Ectodermal cell (in vitro differentiated cells): Measurements from ENCODE around the gene CCDC120.

Source experiments
- H3K27ac ChIP-seq: 2 replicates; pipeline ENCODE4 v1.7.0; 2013; ENCODE audit warnings: mild to moderate bottlenecking, low read depth, low read length; ENCODE audit not compliant: insufficient read depth, poor library complexity, severe bottlenecking
- H3K27me3 ChIP-seq: 2 replicates; pipeline ENCODE4 v1.7.0; 2013; ENCODE audit warnings: mild to moderate bottlenecking, low read length; ENCODE audit not compliant: insufficient read depth, control insufficient read depth, poor library complexity, severe bottlenecking
- H3K36me3 ChIP-seq: one replicate; pipeline ENCODE4 v1.7.0; 2013; ENCODE audit warnings: low read length; ENCODE audit not compliant: control insufficient read depth, insufficient read depth
- H3K4me1 ChIP-seq: one replicate; pipeline ENCODE4 v1.7.0; 2013; ENCODE audit warnings: low read length; ENCODE audit not compliant: control insufficient read depth, insufficient read depth
- H3K4me3 ChIP-seq: 2 replicates; pipeline ENCODE4 v1.7.0; 2013; ENCODE audit warnings: low read depth, low read length, control low read depth; ENCODE audit not compliant: insufficient read depth
- H3K9me3 ChIP-seq: 2 replicates; pipeline ENCODE4 v1.7.0; 2013; ENCODE audit warnings: mild to moderate bottlenecking, low read length, moderate library complexity; ENCODE audit not compliant: control insufficient read depth
- WGBS, 2 experiments: methylation state at CpG; one replicate each; pipeline ENCODE4 v1.1.7; 2013; ENCODE audit warnings: missing lambda C conversion rate in 2 of 2; 5-methylcytosine and 5-hydroxymethylcytosine counted together

CCDC120 gene

GRCh38 chrX:49100704-49101628 lies 42.2 kb downstream of the CCDC120 start:
- no peak overlapping the region for H3K27ac ChIP-seq
- no peaks in the 10 kb centered on the region for H3K36me3 ChIP-seq
- no peaks in the 10 kb centered on the region for H3K9me3 ChIP-seq
- no peaks in the 10 kb centered on the region for H3K4me1 ChIP-seq
- 0 to 1% methylated on average over 74 of the region's 74 CpGs for WGBS, 2 experiments
- H3K27me3 ChIP-seq: no peaks in the 10 kb centered on the region
- H3K4me3 ChIP-seq: peak overlapping the region; percentile 68

- 10 to 14% methylated on average over 9 of the region's 9 CpGs for WGBS, 2 experiments
- no peak overlapping the region for H3K27ac ChIP-seq
- H3K9me3 ChIP-seq: no peaks in the 10 kb centered on the region
These were observed 42.8 kb downstream of the CCDC120 start for GRCh38 chrX:49101629-49101984.

GRCh38 chrX:49102190-49102589 lies 43.4 kb downstream of the CCDC120 start:
- Histone ChIP-seq H3K27me3 (no peaks in the 10 kb centered on the region), H3K4me3 (no peak overlapping the region), H3K9me3 (no peaks in the 10 kb centered on the region), H3K27ac (no peak overlapping the region), H3K36me3 (no peaks in the 10 kb centered on the region), H3K4me1 (no peaks in the 10 kb centered on the region)
- 94% methylated on average over 8 to 9 of the region's 9 CpGs for WGBS, 2 experiments

More at GRCh38 chrX:49101629-49101984, 42.8 kb downstream of the CCDC120 start:
- H3K4me3 ChIP-seq: peak overlapping the region; percentile 68
- no peaks in the 10 kb centered on the region for H3K27me3 ChIP-seq
- no peaks in the 10 kb centered on the region for H3K4me1 ChIP-seq
- H3K36me3 ChIP-seq: no peaks in the 10 kb centered on the region

GRCh38 chrX:49103637-49104036 lies 44.8 kb downstream of the CCDC120 start:
- H3K36me3 ChIP-seq: no peaks in the 10 kb centered on the region
- H3K4me1 ChIP-seq: no peaks in the 10 kb centered on the region
- 90% methylated on average over 3 of the region's 3 CpGs for WGBS, 2 experiments
- no peaks in the 10 kb centered on the region for H3K9me3 ChIP-seq
- no peaks in the 10 kb centered on the region for H3K27me3 ChIP-seq
- H3K4me3 ChIP-seq: no peak overlapping the region
- H3K27ac ChIP-seq: no peak overlapping the region

GRCh38 chrX:49106296-49106695 lies 47.5 kb downstream of the CCDC120 start:
- WGBS, 2 experiments: 73 to 74% methylated on average over 4 of the region's 4 CpGs

GRCh38 chrX:49106930-49107329 lies 48.1 kb downstream of the CCDC120 start:
- WGBS, 2 experiments: 65 to 77% methylated on average over 6 to 7 of the region's 7 CpGs
- H3K4me3 ChIP-seq: no peak overlapping the region
- no peaks in the 10 kb centered on the region for H3K4me1 ChIP-seq
- no peak overlapping the region for H3K27ac ChIP-seq
- no peaks in the 10 kb centered on the region for H3K36me3 ChIP-seq
- H3K27me3 ChIP-seq: no peaks in the 10 kb centered on the region
- no peaks in the 10 kb centered on the region for H3K9me3 ChIP-seq

More at GRCh38 chrX:49106296-49106695, 47.5 kb downstream of the CCDC120 start:
- H3K27ac ChIP-seq: no peak overlapping the region
- no peaks in the 10 kb centered on the region for H3K9me3 ChIP-seq
- no peaks in the 10 kb centered on the region for H3K4me1 ChIP-seq
- no peaks in the 10 kb centered on the region for H3K36me3 ChIP-seq
- H3K4me3 ChIP-seq: no peak overlapping the region
- no peaks in the 10 kb centered on the region for H3K27me3 ChIP-seq

- H3K9me3 ChIP-seq: no peaks in the 10 kb centered on the region
- no peaks in the 10 kb centered on the region for H3K36me3 ChIP-seq
- 91 to 96% methylated on average over 2 of the region's 2 CpGs for WGBS, 2 experiments
- no peaks in the 10 kb centered on the region for H3K4me1 ChIP-seq
- no peaks in the 10 kb centered on the region for H3K27me3 ChIP-seq
- H3K27ac ChIP-seq: no peak overlapping the region
- no peak overlapping the region for H3K4me3 ChIP-seq
These were observed 49.8 kb downstream of the CCDC120 start for GRCh38 chrX:49108641-49109040.

GRCh38 chrX:49110417-49110816 lies 51.6 kb downstream of the CCDC120 start:
- Histone ChIP-seq H3K27ac (no peak overlapping the region), H3K9me3 (no peaks in the 10 kb centered on the region), H3K36me3 (no peaks in the 10 kb centered on the region), H3K27me3 (no peaks in the 10 kb centered on the region), H3K4me1 (no peaks in the 10 kb centered on the region), H3K4me3 (no peak overlapping the region)
- 90 to 96% methylated on average over 3 of the region's 3 CpGs for WGBS, 2 experiments

- Histone ChIP-seq H3K36me3 (peaks cover 5% of the 10 kb centered on the region), H3K27ac (no peak overlapping the region), H3K4me1 (no peaks in the 10 kb centered on the region), H3K9me3 (no peaks in the 10 kb centered on the region), H3K4me3 (no peak overlapping the region), H3K27me3 (no peaks in the 10 kb centered on the region)
- WGBS, 2 experiments: 92 to 96% methylated on average over 3 of the region's 3 CpGs
These were observed 53.0 kb downstream of the CCDC120 start for GRCh38 chrX:49111791-49112190.

GRCh38 chrX:49116076-49116475 lies 57.3 kb downstream of the CCDC120 start:
- H3K9me3 ChIP-seq: no peaks in the 10 kb centered on the region
- no peaks in the 10 kb centered on the region for H3K4me1 ChIP-seq
- 90 to 94% methylated on average over 8 of the region's 8 CpGs for WGBS, 2 experiments
- peaks cover 10% of the 10 kb centered on the region for H3K36me3 ChIP-seq
- H3K27ac ChIP-seq: no peak overlapping the region
- no peak overlapping the region for H3K4me3 ChIP-seq
- no peaks in the 10 kb centered on the region for H3K27me3 ChIP-seq
